HG02852 (cell line): ENCODE results near the gene ANKRD53.

Experiments
- ATAC-seq: cut with Tn5 transposase; IDR thresholded peaks from one replicate; pipeline ENCODE4 v1.9.1; 2021; ENCODE audit warnings: mild to moderate bottlenecking, moderate library complexity; ENCODE audit not compliant: unreplicated experiment

The ANKRD53 gene

DNA sequence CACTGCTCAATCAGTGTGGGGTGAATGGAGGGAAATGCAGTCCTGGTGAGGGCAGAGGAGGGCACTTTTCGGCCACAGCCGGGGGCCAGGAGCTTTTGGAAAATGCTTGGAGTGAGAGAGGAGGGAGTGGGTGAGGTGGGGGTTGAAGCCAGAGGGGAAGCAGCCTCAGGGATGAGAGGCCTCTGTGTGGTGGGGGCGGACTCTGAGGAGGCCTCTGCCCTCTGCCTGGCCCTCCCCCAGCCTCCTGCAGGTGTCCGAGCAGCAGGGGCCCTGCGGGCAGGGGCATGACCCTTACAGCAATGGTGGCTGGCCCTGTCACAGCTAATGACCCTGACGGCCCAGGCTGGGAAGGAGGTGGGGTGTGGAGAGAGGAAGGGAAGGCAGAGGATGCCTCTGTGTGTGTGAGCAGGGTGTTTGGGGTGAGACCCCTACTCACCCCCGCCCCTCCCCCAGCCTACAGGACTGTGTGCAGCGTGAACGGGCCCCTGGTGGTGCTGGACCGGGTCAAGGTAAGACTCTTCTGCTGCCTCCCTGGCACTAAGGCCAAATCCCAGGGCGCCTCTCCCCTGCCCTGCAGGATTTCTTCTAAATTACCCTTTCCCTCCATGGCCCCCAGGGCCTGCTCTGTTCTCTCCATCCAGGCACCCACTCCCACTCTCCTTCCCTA lies 35.1 kb upstream of the ANKRD53 start:
- no peak for ATAC-seq

DNA sequence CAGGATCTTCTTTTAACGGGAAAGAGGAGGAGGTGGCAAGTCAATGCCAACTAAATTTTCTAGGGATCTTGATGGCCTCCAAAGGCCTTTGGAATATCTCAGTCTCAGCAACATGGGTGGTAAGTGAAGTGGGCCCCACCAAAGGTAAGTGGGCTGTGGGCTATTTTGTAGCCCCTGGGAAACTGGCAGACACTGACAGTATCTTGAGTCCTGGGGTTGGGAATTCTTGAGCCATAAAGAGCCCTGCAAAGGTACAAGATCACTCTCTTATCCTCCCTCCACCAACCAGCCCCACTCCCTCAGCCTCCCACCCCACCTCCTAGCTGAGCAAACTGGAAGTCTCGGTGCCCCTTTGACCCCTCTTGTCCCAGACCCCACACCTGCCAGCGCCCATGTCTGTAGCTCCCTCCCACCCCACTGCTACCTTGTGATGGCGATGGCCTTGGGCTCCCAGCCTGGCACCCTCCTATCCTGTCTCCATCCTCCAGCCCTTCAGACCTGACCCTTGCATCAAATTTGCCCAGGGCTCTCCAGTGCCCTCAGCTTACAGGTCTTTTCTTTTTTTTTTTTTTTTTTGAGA lies 34.2 kb upstream of the ANKRD53 start:
- ATAC-seq, result no peak

DNA sequence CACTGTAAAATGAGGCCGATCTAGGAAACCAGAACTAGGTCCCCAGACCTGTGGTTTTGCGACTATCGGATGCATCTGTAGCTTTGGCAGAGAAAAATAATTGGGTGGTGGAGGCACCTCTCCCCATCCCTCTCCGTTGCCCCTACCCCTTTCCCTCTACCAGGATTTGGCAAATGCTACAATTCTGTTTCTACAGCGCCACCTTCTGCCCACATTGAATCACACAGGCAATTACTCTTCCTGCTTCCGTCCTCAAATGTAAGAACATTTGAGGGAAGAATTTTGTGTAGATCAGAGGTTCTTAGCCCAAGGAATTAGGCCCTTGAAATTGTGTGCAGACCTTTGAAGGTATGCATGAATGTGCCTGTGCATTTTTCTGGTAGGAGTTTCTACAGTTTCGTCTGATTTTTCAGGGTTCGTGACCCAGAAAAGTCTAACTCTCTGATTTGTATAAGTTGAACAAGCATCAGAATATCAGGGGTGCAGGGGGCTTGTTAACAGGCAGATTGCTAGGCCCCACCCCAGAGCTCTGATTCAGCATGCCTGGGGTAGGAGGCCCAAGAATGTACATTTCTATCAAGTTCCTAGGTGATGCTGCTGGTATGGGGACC lies 31.5 kb upstream of the ANKRD53 start:
- no peak for ATAC-seq

DNA sequence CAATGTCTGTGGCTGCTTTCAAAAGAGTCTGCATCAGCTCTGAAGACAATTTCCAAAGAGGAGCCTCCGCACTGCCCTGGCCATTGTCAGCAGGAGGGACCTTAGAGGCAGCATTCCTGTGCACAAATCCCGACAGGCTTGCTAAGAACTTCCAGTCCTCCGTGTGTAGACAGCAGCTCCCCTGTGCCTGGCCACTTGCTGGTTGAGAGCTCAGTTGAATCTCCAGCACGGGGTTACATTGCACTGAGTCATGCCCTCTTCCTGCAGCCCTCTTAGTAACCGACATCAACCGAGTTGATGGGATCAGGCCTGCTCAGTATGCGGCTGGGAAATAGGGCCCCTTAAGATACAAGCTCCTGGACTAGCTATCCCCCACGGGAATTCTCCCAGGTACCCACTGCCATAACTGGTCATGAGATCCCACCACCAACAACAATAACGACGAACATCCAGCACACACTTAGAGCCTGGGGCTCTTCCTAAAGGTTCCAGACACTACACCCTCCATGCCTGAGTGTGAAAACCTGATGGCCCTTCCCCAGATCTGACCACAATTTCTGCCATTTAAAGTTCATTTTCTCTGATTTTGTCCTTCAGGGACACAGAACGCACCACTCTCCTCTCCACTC lies 30.8 kb upstream of the ANKRD53 start:
- no peak for ATAC-seq

DNA sequence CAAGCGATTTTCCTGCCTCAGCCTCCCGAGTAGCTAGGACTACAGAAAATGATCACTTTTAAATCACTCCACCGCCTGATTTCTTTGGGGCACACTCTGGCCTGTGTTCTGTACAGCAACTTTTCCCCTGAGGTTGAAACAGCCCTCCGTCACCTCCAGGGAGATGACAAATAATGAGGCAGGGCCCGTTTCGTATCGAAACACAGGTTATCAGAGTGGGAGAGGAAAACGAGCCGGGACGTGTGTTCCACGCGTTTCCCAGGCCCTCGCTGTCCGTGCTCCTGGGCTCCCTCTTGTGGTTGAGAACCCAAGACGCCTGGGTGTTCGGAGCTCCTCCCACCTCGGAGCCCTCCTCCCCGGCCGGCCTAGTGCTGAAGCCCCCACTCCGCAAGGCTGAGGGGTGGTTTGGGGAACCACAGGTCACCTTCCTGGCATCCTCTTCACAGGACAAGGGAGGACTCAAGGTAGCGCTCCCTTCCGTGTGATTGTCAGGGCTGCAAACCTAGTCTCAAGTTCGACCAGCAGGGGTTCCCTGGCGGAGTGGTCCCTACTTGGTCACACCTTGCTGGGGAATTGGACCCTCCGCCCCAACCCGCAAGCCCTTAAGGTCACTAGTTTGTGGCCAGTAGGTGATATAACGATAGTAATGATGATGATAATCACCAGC lies 30.0 kb upstream of the ANKRD53 start:
- ATAC-seq, result peak; percentile 82

DNA sequence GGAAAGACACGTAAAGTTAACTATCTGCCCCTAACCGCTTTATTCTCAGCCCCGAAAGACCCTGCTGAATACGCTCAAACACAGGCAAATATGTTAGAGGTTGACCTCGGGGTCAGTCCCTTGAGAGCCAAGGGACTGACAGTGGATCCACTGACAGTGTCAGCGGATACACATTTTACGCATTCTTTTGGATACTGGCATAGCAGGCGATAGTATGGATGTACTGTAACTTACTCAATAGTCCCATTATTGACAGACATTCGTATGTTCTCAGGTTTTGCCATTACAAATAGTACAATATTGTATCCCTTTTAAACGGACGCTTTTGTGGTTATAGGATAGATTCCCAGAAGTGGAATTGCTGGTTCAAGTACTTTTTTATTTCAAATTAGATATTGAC lies 29.3 kb upstream of the ANKRD53 start:
- no peak for ATAC-seq

DNA sequence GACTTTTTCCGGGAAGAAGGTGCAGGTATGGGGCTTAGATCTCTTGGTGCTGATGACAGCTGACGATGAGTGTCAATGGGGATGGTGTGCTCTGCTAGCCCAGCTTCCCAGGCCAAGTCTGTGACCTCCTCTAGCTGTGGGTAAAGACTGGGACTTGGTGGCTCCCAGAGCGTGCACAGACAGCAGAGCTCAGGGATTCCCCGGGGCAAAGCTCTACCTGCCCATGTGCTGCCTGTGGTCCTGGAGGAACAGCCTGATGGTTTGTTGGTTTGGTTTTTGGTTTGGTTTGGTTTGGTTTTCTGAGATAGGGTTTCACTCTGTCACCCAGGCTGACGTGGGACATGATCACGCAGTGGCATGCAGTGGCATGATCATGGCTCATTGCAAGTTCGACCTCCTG lies 23.5 kb upstream of the ANKRD53 start:
- no peak for ATAC-seq

DNA sequence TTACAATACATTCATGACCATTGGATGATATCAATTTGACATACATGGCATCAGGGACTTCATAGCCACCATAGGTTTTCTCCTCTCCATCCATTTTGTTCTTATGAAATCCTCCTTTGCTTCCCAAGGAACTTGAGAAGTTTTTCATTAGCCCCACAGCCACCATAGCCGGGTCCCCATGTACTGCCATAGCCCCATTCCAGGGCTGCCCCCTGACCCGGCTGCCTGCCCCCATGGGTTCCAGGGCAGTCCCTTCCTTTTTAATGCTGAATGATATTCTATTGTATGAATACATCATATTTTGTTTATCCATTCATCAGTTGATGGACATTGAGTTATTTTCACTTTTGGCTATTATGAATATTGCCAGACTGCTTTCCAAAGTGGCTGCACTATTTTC lies 22.3 kb upstream of the ANKRD53 start:
- ATAC-seq, result no peak

DNA sequence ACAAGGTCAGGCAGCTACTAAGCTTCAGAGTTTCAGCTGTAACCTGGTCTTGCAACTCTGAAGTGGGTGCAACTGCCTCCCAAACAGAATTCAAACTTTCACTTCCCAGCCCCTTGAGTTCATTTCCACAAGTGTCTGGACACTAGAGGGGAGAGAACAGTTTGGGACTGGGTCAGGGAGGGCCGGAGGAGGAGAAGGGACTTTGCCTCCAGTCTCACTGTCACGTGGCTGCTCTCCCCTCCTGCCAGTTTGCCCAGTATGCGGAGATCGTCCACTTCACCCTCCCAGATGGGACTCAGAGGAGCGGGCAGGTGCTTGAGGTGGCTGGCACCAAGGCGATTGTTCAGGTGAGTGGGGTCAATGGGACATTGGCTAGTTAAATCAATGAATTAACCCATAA lies 20.6 kb upstream of the ANKRD53 start:
- ATAC-seq, result no peak

DNA sequence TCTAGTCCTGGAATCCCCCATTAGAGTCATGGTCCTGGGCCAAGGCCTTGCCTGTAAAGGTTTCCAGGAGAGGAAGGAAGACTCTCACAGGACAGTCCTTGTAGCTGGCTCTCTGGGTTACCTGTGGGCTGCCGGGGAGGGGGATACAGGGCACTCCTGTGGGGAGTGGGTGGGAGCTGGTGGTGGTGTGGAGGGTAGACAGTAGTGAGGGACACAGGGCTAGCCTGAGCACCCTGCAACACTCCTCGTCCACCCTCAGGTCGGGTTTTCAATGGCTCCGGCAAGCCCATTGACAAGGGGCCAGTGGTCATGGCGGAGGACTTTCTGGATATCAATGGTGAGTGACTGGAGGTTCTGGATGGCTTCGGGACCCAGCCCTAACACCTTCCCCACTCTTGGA lies 19.7 kb upstream of the ANKRD53 start:
- no peak for ATAC-seq

DNA sequence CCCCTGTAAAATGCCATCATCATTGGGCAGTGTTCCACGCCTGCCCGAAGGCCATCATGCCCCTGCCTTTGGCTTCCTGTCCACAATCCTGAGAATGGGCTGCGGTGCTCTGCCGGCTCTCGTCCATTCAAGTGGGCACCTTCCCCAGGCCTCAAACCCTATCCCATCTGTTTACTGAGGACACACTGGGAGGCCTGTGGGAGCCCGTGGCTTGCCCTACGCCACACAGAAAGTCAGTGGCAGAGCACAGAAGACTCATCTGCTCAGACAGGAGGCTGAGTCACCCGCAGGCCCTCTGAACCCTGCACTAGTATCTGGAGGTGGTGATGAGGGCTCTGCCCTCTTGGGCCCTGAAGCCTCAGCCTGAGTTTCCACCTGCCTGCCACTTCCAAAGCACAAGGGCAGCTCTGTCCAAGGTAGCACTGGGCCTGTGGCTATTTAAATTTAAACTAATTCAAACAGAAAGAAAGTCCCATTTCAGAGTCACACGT lies 19.1 kb upstream of the ANKRD53 start:
- no peak for ATAC-seq

DNA sequence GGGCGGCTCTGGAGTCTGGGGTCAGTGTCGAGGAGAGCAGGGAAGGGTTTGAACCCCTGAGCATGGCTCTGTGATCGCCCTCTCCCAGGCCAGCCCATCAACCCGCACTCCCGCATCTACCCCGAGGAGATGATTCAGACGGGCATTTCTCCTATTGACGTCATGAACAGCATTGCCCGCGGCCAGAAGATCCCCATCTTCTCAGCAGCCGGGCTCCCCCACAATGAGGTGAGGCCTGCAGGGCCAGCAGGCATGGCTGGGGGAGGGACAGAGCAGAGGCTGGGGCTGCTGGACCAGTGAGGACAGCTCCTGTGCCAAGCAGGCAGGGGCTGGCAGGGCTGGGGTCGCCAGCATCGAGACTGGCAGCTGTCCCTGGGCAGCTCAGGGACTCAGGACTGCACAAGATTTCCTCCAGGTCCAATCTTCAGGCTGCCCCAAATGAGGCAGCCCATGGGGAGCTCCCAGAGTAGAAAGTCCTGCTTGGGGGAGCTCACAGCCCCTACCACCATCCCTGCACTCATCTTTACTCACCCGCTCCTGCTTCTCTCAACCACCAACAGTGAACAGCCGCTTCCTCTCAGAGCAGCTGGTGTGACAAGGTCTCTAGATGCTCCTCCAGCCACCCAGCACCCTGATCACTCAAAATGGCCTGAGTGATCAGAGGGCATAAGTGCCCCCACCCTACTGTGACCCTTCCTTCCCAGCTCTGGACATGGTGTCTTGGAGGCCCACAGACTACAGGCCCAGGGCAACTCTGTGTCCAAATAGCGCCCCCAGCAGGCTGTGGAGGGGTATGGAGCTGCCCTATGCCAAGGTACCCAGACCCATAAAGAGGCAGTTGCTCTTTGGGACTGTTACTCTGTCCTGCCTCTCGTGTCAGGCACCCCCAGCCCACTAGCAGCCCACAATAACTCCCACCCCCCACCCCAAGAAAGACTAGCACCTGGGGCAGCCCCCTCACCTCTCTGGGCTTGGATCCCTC lies 18.3 kb upstream of the ANKRD53 start:
- ATAC-seq, result no peak

DNA sequence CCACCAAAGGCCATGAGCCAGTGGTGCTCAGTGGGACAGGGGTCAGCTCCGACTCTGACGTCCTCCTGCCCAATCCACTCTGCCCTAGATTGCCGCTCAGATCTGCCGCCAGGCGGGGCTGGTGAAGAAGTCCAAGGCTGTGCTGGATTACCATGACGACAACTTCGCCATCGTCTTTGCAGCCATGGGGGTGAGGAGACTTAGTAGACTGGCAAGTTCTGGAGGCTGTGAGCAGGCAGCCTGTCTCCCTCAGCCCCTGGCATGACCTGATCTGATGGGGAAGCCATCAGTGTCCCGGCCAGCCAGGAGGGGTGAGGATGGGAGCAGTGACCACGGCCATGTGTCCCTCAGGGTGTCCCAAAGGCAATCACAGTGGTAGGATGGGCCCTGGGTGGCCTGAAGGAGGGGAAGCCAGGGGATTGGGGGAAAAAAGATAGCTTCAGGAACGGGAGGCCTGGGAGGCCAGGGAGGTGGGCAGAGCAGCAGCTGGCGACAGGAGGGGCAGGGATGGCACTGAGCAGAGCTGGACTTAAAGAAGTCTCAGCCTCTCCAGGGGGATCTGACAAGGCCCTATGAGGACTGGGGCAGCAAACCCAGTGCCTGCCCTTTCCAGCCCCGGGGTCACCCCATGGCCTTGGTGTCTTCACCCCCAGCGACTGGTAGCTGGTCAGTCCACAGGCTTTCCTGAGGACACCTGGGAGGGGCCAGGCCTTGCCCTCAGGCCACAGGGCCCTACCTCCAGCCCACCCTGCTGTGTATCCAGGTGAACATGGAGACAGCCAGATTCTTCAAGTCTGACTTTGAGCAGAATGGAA lies 17.4 kb upstream of the ANKRD53 start:
- no peak for ATAC-seq

DNA sequence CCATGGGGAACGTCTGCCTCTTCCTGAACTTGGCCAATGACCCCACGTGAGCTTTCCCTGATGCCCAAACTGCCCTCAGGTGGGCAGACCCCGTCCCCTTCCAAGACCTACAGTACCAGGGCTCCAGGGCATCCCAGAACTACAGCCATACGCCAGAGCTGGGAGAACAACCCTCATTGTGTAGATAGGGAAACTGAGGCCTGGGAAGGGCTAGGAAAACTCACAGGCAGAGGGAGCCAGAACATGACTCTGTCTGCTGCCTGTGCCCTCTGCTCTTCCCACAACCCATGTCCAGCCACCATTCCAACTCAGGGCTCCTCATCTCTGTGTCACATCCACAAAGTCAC lies 16.8 kb upstream of the ANKRD53 start:
- ATAC-seq, result no peak

DNA sequence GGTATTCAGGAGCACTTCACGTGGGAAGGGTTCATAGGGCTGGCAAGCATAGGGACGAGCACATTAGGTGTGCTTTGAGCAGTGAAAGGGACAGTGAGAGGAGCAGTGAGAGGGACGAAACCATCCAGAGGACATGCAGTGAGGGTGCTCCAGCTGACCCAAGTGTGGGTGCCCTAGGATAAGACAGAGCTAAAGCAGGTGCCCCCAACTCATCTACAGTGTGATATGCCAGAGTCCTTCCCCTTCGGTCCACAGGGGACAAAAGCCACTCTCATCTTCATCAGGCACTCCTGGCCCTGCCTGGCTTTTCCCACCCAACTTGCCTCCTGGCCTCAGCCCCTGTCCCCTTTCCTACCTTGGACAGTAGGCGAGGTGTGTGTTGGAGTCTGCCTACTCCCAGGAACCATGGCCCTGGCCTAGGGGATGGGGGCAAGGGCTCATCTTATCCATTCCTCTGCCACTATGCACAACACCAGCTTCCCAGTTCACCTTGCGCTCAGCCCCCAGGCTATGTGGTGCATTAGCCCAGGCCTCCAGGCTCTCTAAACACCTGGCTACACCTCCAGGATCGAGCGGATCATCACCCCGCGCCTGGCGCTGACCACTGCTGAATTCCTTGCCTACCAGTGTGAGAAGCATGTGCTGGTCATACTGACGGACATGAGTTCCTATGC lies 16.1 kb upstream of the ANKRD53 start:
- no peak for ATAC-seq

DNA sequence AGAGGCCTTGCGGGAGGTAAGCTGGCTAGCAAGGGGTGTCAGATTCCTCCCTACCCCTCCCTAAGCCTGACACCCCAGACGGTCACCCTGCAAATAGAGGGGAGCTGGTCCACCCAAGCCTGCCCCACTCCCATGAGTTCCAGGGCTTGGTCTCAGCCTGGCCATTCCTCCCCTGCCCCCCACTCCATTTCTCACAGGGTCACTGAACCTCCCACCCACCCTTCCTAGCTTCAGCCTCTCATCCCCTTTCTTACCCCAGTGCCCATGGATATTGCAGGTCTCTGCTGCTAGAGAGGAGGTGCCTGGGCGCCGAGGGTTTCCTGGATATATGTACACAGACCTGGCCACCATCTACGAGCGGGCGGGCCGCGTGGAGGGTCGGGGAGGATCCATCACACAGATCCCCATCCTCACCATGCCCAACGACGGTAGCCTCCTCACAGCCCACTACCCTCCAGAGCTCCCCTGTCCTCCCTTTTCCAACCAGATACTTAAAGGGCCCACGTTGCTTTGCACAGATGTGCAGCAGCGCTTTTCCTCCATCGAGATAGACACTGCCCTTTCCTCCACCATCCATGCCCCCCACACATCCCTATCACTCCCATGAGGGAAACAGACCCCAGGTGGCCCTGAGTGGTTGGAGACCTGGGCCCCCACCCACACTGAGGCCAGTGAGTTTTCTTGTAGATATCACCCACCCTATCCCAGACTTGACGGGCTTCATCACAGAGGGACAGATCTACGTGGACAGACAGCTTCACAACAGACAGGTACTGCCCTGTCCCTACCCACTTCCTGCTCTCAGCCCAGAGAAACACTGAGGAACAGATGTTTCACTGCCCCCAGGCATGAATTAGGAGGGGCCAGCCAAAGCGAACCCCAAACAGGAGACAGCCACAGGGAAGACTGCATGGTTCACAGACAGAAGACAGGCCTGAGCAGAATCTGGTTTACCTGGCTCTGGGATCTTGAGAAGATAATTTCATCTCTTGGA lies 15.2 kb upstream of the ANKRD53 start:
- no peak for ATAC-seq

DNA sequence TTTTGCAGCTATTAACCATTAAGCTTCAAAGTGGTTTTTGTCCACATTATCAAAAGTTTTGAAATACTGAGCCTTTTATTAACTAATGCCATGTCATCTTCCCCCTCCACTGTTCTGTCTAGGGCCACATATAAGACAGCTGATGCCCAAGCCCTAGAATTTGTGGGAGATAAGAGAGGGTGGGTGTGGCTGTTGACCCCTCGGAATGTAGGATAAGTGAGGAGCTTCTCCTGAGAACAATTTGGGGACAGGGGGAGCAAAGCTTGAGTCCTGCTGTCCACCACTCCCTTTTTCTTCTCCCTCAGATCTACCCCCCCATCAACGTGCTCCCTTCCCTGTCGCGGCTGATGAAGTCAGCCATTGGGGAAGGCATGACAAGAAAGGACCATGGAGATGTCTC lies 14.3 kb upstream of the ANKRD53 start:
- ATAC-seq, result no peak
